Measurements from ENCODE around the gene GNG2.
A peak's percentile ranks its signal among the peaks of the same experiment; 100 is the strongest.

GNG2 gene

DNA sequence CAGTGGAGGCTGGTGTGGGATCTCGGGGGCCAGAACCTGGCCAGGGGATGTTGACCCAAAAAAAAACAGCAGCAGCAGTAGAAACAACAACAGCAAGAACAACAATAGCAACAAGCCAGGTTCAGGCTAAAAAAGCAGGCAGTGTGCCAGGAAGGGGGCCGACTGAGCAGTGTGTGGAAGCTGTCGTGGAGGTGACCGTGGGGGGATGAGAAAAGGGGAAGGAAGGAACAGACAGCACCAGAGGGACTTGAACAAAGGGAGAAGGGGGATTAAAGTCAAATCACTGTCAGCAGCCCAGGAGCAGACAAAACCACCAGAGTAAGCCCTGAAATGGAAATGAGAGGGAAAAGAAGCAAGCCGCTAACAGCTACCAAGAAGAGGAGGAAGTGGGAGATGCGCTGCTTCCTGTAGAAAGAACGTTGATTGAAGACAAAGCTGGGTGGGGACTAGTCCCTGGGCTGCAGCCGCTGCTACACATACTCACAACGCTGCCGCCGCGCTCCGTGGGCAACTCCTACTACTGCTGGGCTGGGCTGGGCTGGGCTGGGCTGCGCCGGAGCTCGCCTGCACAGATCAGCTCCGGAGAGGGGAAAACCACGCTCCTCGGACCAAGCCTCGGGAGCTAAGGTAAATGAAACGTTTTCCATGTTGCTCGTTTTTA is at the start of gene GNG2:
Gene GNG2 (plus strand): TSS at position 449 of the 661 bp plus-strand sequence. CDS start 90,067 bp downstream, outside the sequence.
- TF ChIP-seq, protein P1, sequence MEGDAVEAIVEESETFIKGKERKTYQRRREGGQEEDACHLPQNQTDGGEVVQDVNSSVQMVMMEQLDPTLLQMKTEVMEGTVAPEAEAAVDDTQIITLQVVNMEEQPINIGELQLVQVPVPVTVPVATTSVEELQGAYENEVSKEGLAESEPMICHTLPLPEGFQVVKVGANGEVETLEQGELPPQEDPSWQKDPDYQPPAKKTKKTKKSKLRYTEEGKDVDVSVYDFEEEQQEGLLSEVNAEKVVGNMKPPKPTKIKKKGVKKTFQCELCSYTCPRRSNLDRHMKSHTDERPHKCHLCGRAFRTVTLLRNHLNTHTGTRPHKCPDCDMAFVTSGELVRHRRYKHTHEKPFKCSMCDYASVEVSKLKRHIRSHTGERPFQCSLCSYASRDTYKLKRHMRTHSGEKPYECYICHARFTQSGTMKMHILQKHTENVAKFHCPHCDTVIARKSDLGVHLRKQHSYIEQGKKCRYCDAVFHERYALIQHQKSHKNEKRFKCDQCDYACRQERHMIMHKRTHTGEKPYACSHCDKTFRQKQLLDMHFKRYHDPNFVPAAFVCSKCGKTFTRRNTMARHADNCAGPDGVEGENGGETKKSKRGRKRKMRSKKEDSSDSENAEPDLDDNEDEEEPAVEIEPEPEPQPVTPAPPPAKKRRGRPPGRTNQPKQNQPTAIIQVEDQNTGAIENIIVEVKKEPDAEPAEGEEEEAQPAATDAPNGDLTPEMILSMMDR (IDR thresholded peaks at IDR 0.05; ENCODE audit: low read depth, low read length): no peak
- DNase-seq (ENCODE audit: low read depth in 2 of 2): peak; percentile 84 to 86
- H3K4me3 ChIP-seq (replicated peaks in 1 of 2; ENCODE audit: low read depth in 2 of 2, low read length in 2 of 2): peak within 1 kb of the TSS; percentile 49 to 68

GRCh38 chr14:51811706-51812105 is 48.7 kb upstream of the GNG2 start:
- no peak overlapping the region for H3K4me3 ChIP-seq (replicated peaks in 1 of 2; ENCODE audit: low read depth in 2 of 2, low read length in 2 of 2)
- no peak for DNase-seq (ENCODE audit: low read depth in 2 of 2)
- TF ChIP-seq, protein P1 (IDR thresholded peaks at IDR 0.05; ENCODE audit: low read depth, low read length): no peak

DNA sequence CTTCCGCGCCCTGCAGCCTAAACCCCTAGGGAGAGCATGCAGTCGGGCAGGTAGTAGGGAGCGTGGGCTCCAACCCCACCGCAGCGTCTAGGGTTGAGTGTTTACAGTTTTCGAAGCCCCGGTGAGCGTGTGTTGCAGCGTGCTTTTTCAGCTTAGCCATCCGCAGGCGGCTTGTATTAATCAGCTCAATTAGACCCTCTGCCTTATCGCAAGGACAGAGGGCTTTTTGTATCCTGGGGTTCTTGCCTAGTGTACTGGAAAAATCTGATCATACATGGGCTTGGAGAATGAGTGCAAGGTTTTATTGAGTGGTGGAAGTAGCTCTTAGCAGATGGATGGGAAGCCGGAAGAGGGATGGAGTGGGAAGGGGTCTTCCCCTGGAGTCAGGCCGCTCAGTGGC is 44.4 kb upstream of the GNG2 start:
- TF ChIP-seq, protein P1 (IDR thresholded peaks at IDR 0.05; ENCODE audit: low read depth, low read length): no peak
- no peak for DNase-seq (ENCODE audit: low read depth in 2 of 2)
- no peak overlapping the region for H3K4me3 ChIP-seq (replicated peaks in 1 of 2; ENCODE audit: low read depth in 2 of 2, low read length in 2 of 2)

- no peak for DNase-seq (ENCODE audit: low read depth in 2 of 2)
- TF ChIP-seq, protein P1 (IDR thresholded peaks at IDR 0.05; ENCODE audit: low read depth, low read length): no peak
These were observed 43.1 kb upstream of the GNG2 start for GRCh38 chr14:51817326-51817725.

GRCh38 chr14:51818748-51819380 is 41.5 kb upstream of the GNG2 start:
- DNase-seq (ENCODE audit: low read depth in 2 of 2): no peak
- no peak overlapping the region for H3K4me3 ChIP-seq (replicated peaks in 1 of 2; ENCODE audit: low read depth in 2 of 2, low read length in 2 of 2)
- TF ChIP-seq, protein P1 (IDR thresholded peaks at IDR 0.05; ENCODE audit: low read depth, low read length): no peak

More at GRCh38 chr14:51817326-51817725, 43.1 kb upstream of the GNG2 start:
- H3K4me3 ChIP-seq (replicated peaks in 1 of 2; ENCODE audit: low read depth in 2 of 2, low read length in 2 of 2): no peak overlapping the region

DNA sequence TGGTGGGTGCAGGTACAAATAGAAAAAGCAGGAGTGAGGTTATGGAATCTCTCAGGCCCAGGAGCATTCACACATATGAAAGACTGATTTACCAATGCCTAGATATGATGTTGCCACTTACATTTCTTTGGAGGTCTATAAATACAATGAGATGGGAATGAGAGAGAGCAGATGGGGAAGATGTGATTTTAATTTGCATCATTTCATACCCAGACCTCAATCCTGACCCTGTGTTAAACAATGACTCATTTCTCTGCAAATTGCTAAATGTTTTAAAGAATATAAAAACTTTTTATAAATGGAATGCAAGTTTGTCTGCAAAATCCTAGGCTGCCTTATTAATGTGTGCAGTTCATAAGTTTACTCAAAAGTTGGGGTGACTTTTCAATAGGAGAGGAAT is 38.6 kb upstream of the GNG2 start:
- TF ChIP-seq, protein P1 (IDR thresholded peaks at IDR 0.05; ENCODE audit: low read depth, low read length): no peak
- H3K4me3 ChIP-seq (replicated peaks in 1 of 2; ENCODE audit: low read depth in 2 of 2, low read length in 2 of 2): no peak overlapping the region
- DNase-seq (ENCODE audit: low read depth in 2 of 2): peak in 1 of 2 donors; percentile 24

Measured in cardiac fibroblast (primary cell).